Testis (tissue), 3 donors: ENCODE results near the gene FBXO38. TPM values are rescaled to one million over a fixed set of nuclear protein-coding genes. Genes with fewer than 3 reads are reported as not detected.

Experiments
- DNase-seq: peaks from one replicate; pipeline ENCODE4 v3.0.0-alpha.2; 2019
- H3K27ac ChIP-seq, 2 donors: fragments of 200-600 bp; sonication (generic); one replicate each; pipeline ENCODE4 v1.5.1; 2019
- H3K27me3 ChIP-seq: fragments of 200-600 bp; sonication (generic); one replicate; pipeline ENCODE4 v1.5.1; 2019
- H3K36me3 ChIP-seq: fragments of 200-600 bp; sonication (generic); one replicate; pipeline ENCODE4 v1.5.1; 2017; ENCODE audit warnings: low read depth; ENCODE audit errors: missing control alignments
- H3K4me1 ChIP-seq: fragments of 200-600 bp; sonication (generic); one replicate; pipeline ENCODE4 v1.5.1; 2019
- H3K4me3 ChIP-seq, 2 donors: fragments of 200-600 bp; sonication (generic); one replicate each; pipeline ENCODE4 v1.5.1; 2017 to 2019
- H3K9me3 ChIP-seq: fragments of 200-600 bp; sonication (generic); one replicate; pipeline ENCODE4 v1.5.1; 2017
- CTCF ChIP-seq, 3 experiments: fragments of 450-650 bp in 2 of 3; fragments of 200-600 bp in 1 of 3; sonication (generic) in 1 of 3; IDR thresholded peaks; one replicate each; pipeline ENCODE4 v1.5.1; 2016 to 2019; ENCODE audit warnings: antibody characterized with exemption in 3 of 3, mild to moderate bottlenecking in 2 of 3, moderate library complexity in 1 of 3
- POLR2A ChIP-seq: fragments of 450-650 bp; IDR thresholded peaks from one replicate; pipeline ENCODE4 v1.6.1; 2017; ENCODE audit warnings: antibody characterized with exemption, mild to moderate bottlenecking, moderate library complexity
- WGBS, 2 donors: methylation state at CpG; one replicate each; pipeline ENCODE4 v1.1.5; 2018; 5-methylcytosine and 5-hydroxymethylcytosine counted together
- intact Hi-C: fragments of 100-400 bp; cut with DNase I; formaldehyde crosslinking; loops from one replicate; pipeline ENCODE4 v1.15.1; 2023; ENCODE audit warnings: low total_unique reads
- polyA plus RNA-seq: library from polyadenylated mRNA; stranded (reverse); fragments of 350-450 nt; fragmentation: Illumina TruSeq; extraction: RNeasy Lipid Tissue Mini Kit (QIAGEN cat#74804); gene quantifications from one replicate; pipeline ENCODE4 v1.2.3, GENCODE V29; 2014; ENCODE audit warnings: low read depth, low replicate concordance; ENCODE audit not compliant: insufficient read depth
- total RNA-seq, 2 donors: library from RNA; depleted of rRNA; stranded (reverse); fragments of >200 nt; gene quantifications; one replicate each; pipeline ENCODE4 v1.2.3, GENCODE V29; 2016

FBXO38 gene
- total and polyA plus RNA-seq, 3 donors from 2014 or later: 41.0 to 62.4 (median 57.8) TPM

GRCh38 chr5:148406406-148406805, 22.6 kb downstream of the FBXO38 start:
- Histone ChIP-seq H3K4me1 (no peaks in the 10 kb centered on the region), H3K27ac (no peak overlapping the region), H3K36me3 (no peaks in the 10 kb centered on the region), H3K27me3 (no peaks in the 10 kb centered on the region), H3K9me3 (no peaks in the 10 kb centered on the region), H3K4me3 (no peak overlapping the region)
- WGBS, 2 donors: 91 to 92% methylated on average over 3 of the region's 3 CpGs
- intact Hi-C loops: no loop called here
- no peak for DNase-seq
- TF ChIP-seq POLR2A: no peak
- no peak for TF ChIP-seq CTCF (IDR thresholded peaks at IDR 0.05)

- no peak for DNase-seq
- Histone ChIP-seq H3K9me3 (no peaks in the 10 kb centered on the region), H3K27me3 (no peaks in the 10 kb centered on the region), H3K4me1 (no peaks in the 10 kb centered on the region), H3K4me3 (no peak overlapping the region), H3K36me3 (no peaks in the 10 kb centered on the region), H3K27ac (no peak overlapping the region)
- WGBS, 2 donors: 79 to 89% methylated on average over 3 of the region's 3 CpGs
- TF ChIP-seq CTCF (IDR thresholded peaks at IDR 0.05) (no peak), POLR2A (no peak)
- intact Hi-C loops: no loop called here
Measured at GRCh38 chr5:148408092-148408491, 24.3 kb downstream of the FBXO38 start.

- WGBS, 2 donors: 88 to 98% methylated on average over 2 of the region's 2 CpGs
- no peaks in the 10 kb centered on the region for H3K9me3 ChIP-seq
- intact Hi-C loops: no loop called here
- H3K4me3 ChIP-seq: no peak overlapping the region
- no peaks in the 10 kb centered on the region for H3K36me3 ChIP-seq
- H3K27ac ChIP-seq: no peak overlapping the region
- no peaks in the 10 kb centered on the region for H3K27me3 ChIP-seq
- TF ChIP-seq CTCF (IDR thresholded peaks at IDR 0.05) (no peak), POLR2A (no peak)
- no peaks in the 10 kb centered on the region for H3K4me1 ChIP-seq
- no peak for DNase-seq
Measured at GRCh38 chr5:148412124-148412523, 28.4 kb downstream of the FBXO38 start.

- TF ChIP-seq CTCF (IDR thresholded peaks at IDR 0.05): no peak
- TF ChIP-seq POLR2A: no peak
- H3K4me1 ChIP-seq: no peaks in the 10 kb centered on the region
- no peaks in the 10 kb centered on the region for H3K27me3 ChIP-seq
- no peaks in the 10 kb centered on the region for H3K9me3 ChIP-seq
- no peak for DNase-seq
- no peaks in the 10 kb centered on the region for H3K36me3 ChIP-seq
- intact Hi-C loops: no loop called here
- H3K4me3 ChIP-seq: no peak overlapping the region
- H3K27ac ChIP-seq: no peak overlapping the region
- WGBS, 2 donors: 81 to 92% methylated on average over 4 of the region's 4 CpGs
Measured at GRCh38 chr5:148414833-148415232, 31.1 kb downstream of the FBXO38 start.

- 89 to 100% methylated on average over 1 of the region's 1 CpG for WGBS, 2 donors
- H3K27me3 ChIP-seq: no peaks in the 10 kb centered on the region
- H3K4me3 ChIP-seq: no peak overlapping the region
- H3K4me1 ChIP-seq: no peaks in the 10 kb centered on the region
- H3K9me3 ChIP-seq: no peaks in the 10 kb centered on the region
- no peaks in the 10 kb centered on the region for H3K36me3 ChIP-seq
- TF ChIP-seq CTCF (IDR thresholded peaks at IDR 0.05): no peak
- no peak for TF ChIP-seq POLR2A
- no peak for DNase-seq
- H3K27ac ChIP-seq: no peak overlapping the region
- intact Hi-C loops: no loop called here
Measured at GRCh38 chr5:148416416-148416815, 32.7 kb downstream of the FBXO38 start.
